ENCODE measurements around the gene FLNB. TPM values are rescaled to one million over a fixed set of nuclear protein-coding genes. Genes with fewer than 3 reads are reported as not detected.

FLNB gene
- total and polyA plus RNA-seq, 9 of the 15 experiments (the other 6 are each of a cell fraction or from before 2014, with no cell fraction given): 9.4 to 48.1 (median 25.6) TPM

DNA sequence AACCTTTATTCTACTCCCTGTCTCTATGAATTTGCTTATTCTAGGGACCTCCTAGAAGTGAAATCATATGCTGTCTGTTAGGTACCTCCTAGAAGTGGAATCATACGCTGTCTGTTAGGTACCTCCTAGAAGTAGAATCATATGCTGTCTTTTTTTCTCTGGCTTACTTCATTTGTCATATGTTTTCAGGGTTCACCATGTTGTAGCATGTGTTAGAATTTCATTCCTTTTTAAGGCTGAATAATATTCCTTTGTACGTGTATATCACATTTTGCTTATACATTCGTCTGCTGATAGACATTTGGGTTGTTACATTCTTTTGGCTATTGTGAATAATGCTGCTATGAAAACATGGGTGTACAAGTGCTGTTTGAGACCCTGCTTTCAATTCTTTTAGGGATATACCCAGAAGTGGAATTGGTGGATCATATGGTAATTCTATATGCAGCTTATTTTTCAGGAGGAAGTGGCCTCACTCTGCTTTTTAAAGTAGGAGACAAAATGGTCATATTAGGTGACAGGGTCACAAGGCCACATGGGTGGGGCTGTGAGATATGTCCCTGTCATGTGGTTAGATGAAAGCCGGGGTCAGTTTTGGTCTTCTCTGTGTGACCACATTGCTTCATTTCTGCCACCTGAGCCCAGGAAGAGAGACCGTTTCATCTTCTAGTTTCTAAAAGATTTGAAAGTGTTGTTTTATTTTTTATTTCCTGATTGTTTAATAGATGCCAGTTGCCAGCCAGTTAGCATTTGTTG is 76.7 kb downstream of the FLNB start:
- H3K9ac ChIP-seq (ENCODE audit: insufficient read depth in 1 of 2, low read depth in 2 of 2, low read length in 2 of 2): peak overlapping the region in 1 of 2 experiments; percentile 48; a peak in 2 of 4 replicates
- H3K9me1 ChIP-seq (ENCODE audit: control insufficient read depth, insufficient read depth, low read length): no peaks in the 10 kb centered on the region
- H3K27me3 ChIP-seq (ENCODE audit: control insufficient read depth in 2 of 2, insufficient read depth in 2 of 2, low read length in 2 of 2): no peaks in the 10 kb centered on the region
- FAIRE-seq (peak; percentile 79), ATAC-seq (peak; percentile 89), DNase-seq (ENCODE audit: extremely low read depth in 1 of 4, low spot score in 3 of 4) (peak in 3 of 4 experiments; percentile 25 to 85 (median 68))
- ChIA-PET CTCF (ENCODE audit: low intra/inter-chr PET ratio) (no interaction called here), POLR2A (interaction anchor here (0.5 to 0.8 kb wide), 3 partner anchors 13 to 163 kb away, joined by 3 read pairs; no protein-coding TSS in a partner anchor)
- peaks cover 3% of the 10 kb centered on the region; the same call in 2 of the 3 replicates for H3K79me2 ChIP-seq (ENCODE audit: control insufficient read depth, insufficient read depth, low read length)
- 15% methylated on average over 5 of the region's 5 CpGs for WGBS (ENCODE audit: insufficient coverage, low coverage, missing lambda C conversion rate)
- intact Hi-C loops (cut with micrococcal nuclease): no loop called here
- H2AFZ ChIP-seq (ENCODE audit: low read depth, low read length): peak overlapping the region; percentile 58
- H3K9me3 ChIP-seq (replicated peaks; ENCODE audit: control insufficient read depth, insufficient read depth, low read depth, low read length): no peaks in the 10 kb centered on the region
- no peak overlapping the region for H3K4me3 ChIP-seq
- no peaks in the 10 kb centered on the region for H4K20me1 ChIP-seq (replicated peaks; ENCODE audit: control insufficient read depth, insufficient read depth, low read length)
- peak overlapping the region; percentile 71 for H3K27ac ChIP-seq (ENCODE audit: extremely low read depth, low read depth, low read length)
- H3K4me1 ChIP-seq (replicated peaks in 1 of 2; ENCODE audit: control insufficient read depth in 2 of 2, insufficient read depth in 2 of 2, low read length in 2 of 2): peaks cover 9 to 31% of the 10 kb centered on the region in 2 experiments; a peak in 4 of 5 replicates
- H3K36me3 ChIP-seq (ENCODE audit: control insufficient read depth, insufficient read depth, low read length): peaks cover 15% of the 10 kb centered on the region; the same call in 2 of the 3 replicates
- in situ Hi-C loops (cut with MboI): no loop called here
- peak overlapping the region; percentile 63 for H3K4me2 ChIP-seq (ENCODE audit: insufficient read depth, low read length)
- BruUV-seq (replicated peaks): no TSS peak
- TF ChIP-seq CREBBP (IDR thresholded peaks at IDR 0.05; ENCODE audit: low read depth, low read length) (no peak), NR2C2 (CRISPR knock-in tag; IDR thresholded peaks at IDR 0.05) (no peak), NR2C2 (tag; IDR thresholded peaks at IDR 0.05) (peak; percentile 80), FUS (optimal IDR thresholded peaks at IDR 0.05; ENCODE audit: low read depth, low read length) (no peak), RBM25 (IDR thresholded peaks at IDR 0.05; ENCODE audit: low read depth, low read length, severe bottlenecking) (no peak), ZKSCAN1 (IDR thresholded peaks at IDR 0.05; ENCODE audit: low read depth, low read length) (no peak), NCOR1 (IDR thresholded peaks at IDR 0.05) (no peak; the same call in 1 of the 2 replicates), POLR2AphosphoS2 (IDR thresholded peaks at IDR 0.05; ENCODE audit: low read length) (no peak), HDAC3 (IDR thresholded peaks at IDR 0.05; ENCODE audit: borderline replicate concordance, partially characterized antibody) (peak; percentile 23)
- TF ChIP-seq, protein P1, sequence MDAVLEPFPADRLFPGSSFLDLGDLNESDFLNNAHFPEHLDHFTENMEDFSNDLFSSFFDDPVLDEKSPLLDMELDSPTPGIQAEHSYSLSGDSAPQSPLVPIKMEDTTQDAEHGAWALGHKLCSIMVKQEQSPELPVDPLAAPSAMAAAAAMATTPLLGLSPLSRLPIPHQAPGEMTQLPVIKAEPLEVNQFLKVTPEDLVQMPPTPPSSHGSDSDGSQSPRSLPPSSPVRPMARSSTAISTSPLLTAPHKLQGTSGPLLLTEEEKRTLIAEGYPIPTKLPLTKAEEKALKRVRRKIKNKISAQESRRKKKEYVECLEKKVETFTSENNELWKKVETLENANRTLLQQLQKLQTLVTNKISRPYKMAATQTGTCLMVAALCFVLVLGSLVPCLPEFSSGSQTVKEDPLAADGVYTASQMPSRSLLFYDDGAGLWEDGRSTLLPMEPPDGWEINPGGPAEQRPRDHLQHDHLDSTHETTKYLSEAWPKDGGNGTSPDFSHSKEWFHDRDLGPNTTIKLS (IDR thresholded peaks at IDR 0.05; ENCODE audit: borderline replicate concordance, low read depth): no peak
- TF ChIP-seq, protein P2, sequence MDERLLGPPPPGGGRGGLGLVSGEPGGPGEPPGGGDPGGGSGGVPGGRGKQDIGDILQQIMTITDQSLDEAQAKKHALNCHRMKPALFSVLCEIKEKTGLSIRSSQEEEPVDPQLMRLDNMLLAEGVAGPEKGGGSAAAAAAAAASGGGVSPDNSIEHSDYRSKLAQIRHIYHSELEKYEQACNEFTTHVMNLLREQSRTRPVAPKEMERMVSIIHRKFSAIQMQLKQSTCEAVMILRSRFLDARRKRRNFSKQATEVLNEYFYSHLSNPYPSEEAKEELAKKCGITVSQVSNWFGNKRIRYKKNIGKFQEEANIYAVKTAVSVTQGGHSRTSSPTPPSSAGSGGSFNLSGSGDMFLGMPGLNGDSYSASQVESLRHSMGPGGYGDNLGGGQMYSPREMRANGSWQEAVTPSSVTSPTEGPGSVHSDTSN (CRISPR knock-in tag; IDR thresholded peaks at IDR 0.05; ENCODE audit: low read depth): no peak
- TF ChIP-seq, protein P2 (tag; conservative IDR thresholded peaks at IDR 0.05; ENCODE audit: low read depth): peak; percentile 52
- TF ChIP-seq, protein P3, sequence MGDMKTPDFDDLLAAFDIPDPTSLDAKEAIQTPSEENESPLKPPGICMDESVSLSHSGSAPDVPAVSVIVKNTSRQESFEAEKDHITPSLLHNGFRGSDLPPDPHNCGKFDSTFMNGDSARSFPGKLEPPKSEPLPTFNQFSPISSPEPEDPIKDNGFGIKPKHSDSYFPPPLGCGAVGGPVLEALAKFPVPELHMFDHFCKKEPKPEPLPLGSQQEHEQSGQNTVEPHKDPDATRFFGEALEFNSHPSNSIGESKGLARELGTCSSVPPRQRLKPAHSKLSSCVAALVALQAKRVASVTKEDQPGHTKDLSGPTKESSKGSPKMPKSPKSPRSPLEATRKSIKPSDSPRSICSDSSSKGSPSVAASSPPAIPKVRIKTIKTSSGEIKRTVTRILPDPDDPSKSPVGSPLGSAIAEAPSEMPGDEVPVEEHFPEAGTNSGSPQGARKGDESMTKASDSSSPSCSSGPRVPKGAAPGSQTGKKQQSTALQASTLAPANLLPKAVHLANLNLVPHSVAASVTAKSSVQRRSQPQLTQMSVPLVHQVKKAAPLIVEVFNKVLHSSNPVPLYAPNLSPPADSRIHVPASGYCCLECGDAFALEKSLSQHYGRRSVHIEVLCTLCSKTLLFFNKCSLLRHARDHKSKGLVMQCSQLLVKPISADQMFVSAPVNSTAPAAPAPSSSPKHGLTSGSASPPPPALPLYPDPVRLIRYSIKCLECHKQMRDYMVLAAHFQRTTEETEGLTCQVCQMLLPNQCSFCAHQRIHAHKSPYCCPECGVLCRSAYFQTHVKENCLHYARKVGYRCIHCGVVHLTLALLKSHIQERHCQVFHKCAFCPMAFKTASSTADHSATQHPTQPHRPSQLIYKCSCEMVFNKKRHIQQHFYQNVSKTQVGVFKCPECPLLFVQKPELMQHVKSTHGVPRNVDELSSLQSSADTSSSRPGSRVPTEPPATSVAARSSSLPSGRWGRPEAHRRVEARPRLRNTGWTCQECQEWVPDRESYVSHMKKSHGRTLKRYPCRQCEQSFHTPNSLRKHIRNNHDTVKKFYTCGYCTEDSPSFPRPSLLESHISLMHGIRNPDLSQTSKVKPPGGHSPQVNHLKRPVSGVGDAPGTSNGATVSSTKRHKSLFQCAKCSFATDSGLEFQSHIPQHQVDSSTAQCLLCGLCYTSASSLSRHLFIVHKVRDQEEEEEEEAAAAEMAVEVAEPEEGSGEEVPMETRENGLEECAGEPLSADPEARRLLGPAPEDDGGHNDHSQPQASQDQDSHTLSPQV (IDR thresholded peaks at IDR 0.05): peak; percentile 75

Measured in K562 (cell line).